GM12872 (cell line): ENCODE data around the gene DNAAF9.

ENCODE experiments used
- TF ChIP-seq, protein P1 (sequence below): IDR thresholded peaks from 3 replicates; pipeline ENCODE4 v1.5.1; 2011; ENCODE audit warnings: low read depth, mild to moderate bottlenecking, low read length, moderate library complexity; ENCODE audit not compliant: insufficient read depth

Gene DNAAF9

GRCh38 chr20:3446779-3447178, 39.3 kb upstream of the DNAAF9 start:
- TF ChIP-seq, protein P1, sequence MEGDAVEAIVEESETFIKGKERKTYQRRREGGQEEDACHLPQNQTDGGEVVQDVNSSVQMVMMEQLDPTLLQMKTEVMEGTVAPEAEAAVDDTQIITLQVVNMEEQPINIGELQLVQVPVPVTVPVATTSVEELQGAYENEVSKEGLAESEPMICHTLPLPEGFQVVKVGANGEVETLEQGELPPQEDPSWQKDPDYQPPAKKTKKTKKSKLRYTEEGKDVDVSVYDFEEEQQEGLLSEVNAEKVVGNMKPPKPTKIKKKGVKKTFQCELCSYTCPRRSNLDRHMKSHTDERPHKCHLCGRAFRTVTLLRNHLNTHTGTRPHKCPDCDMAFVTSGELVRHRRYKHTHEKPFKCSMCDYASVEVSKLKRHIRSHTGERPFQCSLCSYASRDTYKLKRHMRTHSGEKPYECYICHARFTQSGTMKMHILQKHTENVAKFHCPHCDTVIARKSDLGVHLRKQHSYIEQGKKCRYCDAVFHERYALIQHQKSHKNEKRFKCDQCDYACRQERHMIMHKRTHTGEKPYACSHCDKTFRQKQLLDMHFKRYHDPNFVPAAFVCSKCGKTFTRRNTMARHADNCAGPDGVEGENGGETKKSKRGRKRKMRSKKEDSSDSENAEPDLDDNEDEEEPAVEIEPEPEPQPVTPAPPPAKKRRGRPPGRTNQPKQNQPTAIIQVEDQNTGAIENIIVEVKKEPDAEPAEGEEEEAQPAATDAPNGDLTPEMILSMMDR, result no peak

GRCh38 chr20:3436864-3437574, 29.6 kb upstream of the DNAAF9 start:
- TF ChIP-seq, protein P1, result no peak

- TF ChIP-seq, protein P1, result no peak
Observed at GRCh38 chr20:3434232-3434631, 26.8 kb upstream of the DNAAF9 start.

DNA sequence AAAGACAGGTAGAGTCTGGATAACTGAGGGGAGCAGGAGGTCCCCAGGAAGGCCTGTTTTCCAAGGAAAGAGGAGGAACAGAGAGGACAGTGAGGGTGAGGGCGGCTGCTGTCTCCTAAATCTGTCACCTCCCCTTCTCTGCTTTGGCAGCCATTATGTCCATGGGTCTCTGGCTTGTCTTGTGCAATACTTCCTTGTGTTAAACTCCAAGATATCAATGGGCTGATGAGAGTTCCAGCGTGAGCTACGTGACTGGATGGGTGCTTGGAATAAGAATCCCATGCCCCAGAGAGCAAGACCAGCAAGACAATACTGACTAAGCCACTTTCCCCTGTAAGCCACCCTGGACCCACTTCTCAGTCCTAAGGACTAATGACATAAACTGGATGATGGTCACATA, 26.3 kb upstream of the DNAAF9 start:
- TF ChIP-seq, protein P1, result no peak

- TF ChIP-seq, protein P1, result no peak
Observed at GRCh38 chr20:3432844-3433243, 25.4 kb upstream of the DNAAF9 start.

DNA sequence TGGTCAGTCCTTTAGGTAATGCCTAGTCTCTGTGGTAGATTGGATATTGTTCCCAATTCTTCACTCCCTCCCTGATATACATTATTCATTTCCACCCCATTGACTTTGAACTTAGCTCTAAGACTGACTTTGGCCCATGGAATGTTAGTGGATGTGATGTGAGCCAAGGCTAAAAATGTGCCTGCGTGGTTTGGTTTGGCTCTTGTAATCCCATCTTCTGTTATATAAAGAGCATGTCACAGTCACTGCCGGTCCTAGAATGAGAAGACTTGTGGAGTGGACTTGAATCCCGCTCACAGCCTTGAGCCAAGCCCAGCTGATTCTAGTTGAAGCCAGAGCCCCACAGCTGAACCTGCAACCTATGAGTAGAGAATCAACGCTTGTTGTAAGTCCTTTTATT, 23.6 kb upstream of the DNAAF9 start:
- TF ChIP-seq, protein P1, result no peak

DNA sequence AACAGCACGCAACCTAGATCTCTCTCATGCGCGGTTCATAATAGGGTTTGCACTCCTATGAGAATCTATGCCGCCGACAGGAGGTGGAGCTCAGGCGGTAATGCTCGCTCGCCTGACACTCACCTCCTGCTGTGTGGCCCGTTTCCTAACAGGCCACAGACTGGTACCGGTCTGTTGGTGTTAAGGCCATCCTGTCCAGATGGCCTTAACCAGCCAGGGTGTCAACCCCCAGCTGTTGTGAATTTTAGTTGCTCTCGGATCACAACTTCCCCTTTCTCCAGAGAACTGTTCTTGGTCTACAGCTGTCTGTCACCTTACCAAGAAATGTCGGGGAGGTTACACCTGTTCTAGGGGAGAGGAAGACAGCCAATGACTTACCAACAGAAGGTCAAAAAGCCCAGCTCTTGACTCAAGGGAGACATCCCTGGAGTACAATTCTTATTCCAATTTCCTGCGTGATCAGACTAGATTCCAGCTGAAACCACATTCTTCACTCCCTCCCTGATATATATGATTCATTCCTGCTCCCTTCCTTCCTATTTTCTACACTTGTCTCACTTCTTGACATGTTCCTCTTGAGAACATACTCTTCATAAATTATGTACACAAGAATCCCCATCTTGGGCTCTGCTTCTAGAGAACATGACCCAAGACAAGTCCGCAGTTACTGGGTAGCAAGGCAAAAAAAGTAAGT, 23.1 kb upstream of the DNAAF9 start:
- TF ChIP-seq, protein P1, result no peak
